Lung (tissue), 12 donors: ENCODE measurements around the gene FRYL. TPM values are rescaled to one million over a fixed set of nuclear protein-coding genes. Genes with fewer than 3 reads are reported as not detected.

Experiments used
- ATAC-seq: fragments of 200-7000 bp; cut with Tn5 transposase; one replicate; pipeline ENCODE4 v1.9.1; 2020; ENCODE audit warnings: moderate number of reproducible peaks; ENCODE audit not compliant: insufficient read depth, low FRiP score
- DNase-seq, 3 donors: peaks; one replicate each; pipeline ENCODE4 v3.0.0-alpha.2; 2013 to 2017
- H3K27ac ChIP-seq, 2 donors: one replicate each; pipeline ENCODE4 v1.5.1; 2013; ENCODE audit warnings: mild to moderate bottlenecking in 2 of 2, moderate library complexity in 2 of 2, control low read depth in 1 of 2, inconsistent platforms in 1 of 2, low read depth in 1 of 2, low read length in 1 of 2
- H3K27me3 ChIP-seq, 3 donors: one replicate each; pipeline ENCODE4 v1.5.1; 2013; ENCODE audit warnings: low read length in 2 of 3; ENCODE audit not compliant: control insufficient read depth in 3 of 3, insufficient read depth in 3 of 3
- H3K36me3 ChIP-seq, 4 donors: one replicate each; pipeline ENCODE4 v1.5.1; 2013; ENCODE audit warnings: low read length in 4 of 4, mild to moderate bottlenecking in 1 of 4, moderate library complexity in 1 of 4; ENCODE audit not compliant: control insufficient read depth in 4 of 4, insufficient read depth in 4 of 4
- H3K4me1 ChIP-seq, 5 donors: one replicate each; pipeline ENCODE4 v1.5.1; 2013; ENCODE audit warnings: low read length in 5 of 5, mild to moderate bottlenecking in 2 of 5, moderate library complexity in 1 of 5; ENCODE audit not compliant: control insufficient read depth in 5 of 5, insufficient read depth in 5 of 5
- H3K4me3 ChIP-seq: one replicate; pipeline ENCODE4 v1.5.1; 2013; ENCODE audit warnings: mild to moderate bottlenecking, control low read depth, moderate library complexity
- H3K9ac ChIP-seq, 2 donors: one replicate each; pipeline ENCODE4 v1.5.1; 2013; ENCODE audit warnings: low read length in 2 of 2, control low read depth in 1 of 2; ENCODE audit not compliant: insufficient read depth in 1 of 2
- H3K9me3 ChIP-seq, 4 donors: one replicate each; pipeline ENCODE4 v1.5.1; 2013; ENCODE audit warnings: low read length in 3 of 4, mild to moderate bottlenecking in 1 of 4, moderate library complexity in 1 of 4; ENCODE audit not compliant: control insufficient read depth in 4 of 4, insufficient read depth in 3 of 4
- CTCF ChIP-seq: IDR thresholded peaks from 2 replicates; pipeline ENCODE4 v1.5.1; 2012; ENCODE audit warnings: mild to moderate bottlenecking; ENCODE audit errors: control extremely low read depth, extremely low read depth
- WGBS, 2 donors: extraction: QIAGEN DNeasy Blood & Tissue Kit; methylation state at CpG; one replicate each; pipeline ENCODE4 v1.1.7; 2013; 5-methylcytosine and 5-hydroxymethylcytosine counted together
- polyA plus RNA-seq, 2 donors: library from polyadenylated mRNA; stranded (reverse); fragments of 200-250 nt; gene quantifications; one replicate each; pipeline ENCODE4 v1.2.1, GENCODE V29; 2013
- total RNA-seq, 2 donors: library from RNA; depleted of rRNA in 1 of 2; stranded (reverse); fragments of >200 nt in 1 of 2; gene quantifications; one replicate each; pipeline ENCODE4 v1.2.1, GENCODE V29; 2014 to 2021
- donor health status: control.
- donor health status: control.
- donor health status: Bipolar disorder and iron deficiency.
- donor health status: healthy.
- donor health status: DM: yes; HTN: yes; CAD: no.

Gene FRYL
- total and polyA plus RNA-seq, 4 donors, result 12.6 to 188 (median 31.7) TPM

- no peak overlapping the region for H3K4me3 ChIP-seq
- H3K4me1 ChIP-seq, result peaks cover 0 to 4% (median 3%) of the 10 kb centered on the region in 5 donors
- TF ChIP-seq CTCF, result no peak
- H3K36me3 ChIP-seq, result no peaks in the 10 kb centered on the region
- no peak overlapping the region for H3K9ac ChIP-seq
- ATAC-seq (no peak), DNase-seq (no peak)
- no peak overlapping the region for H3K27ac ChIP-seq
- H3K9me3 ChIP-seq, result no peaks in the 10 kb centered on the region
- H3K27me3 ChIP-seq, result no peaks in the 10 kb centered on the region
- 77 to 91% methylated on average over 1 of the region's 1 CpG for WGBS, 2 donors
Measured at GRCh38 chr4:48796927-48797679, 17.0 kb upstream of the FRYL start.

GRCh38 chr4:48796191-48796926, 16.3 kb upstream of the FRYL start:
- ATAC-seq, result no peak
- 93 to 94% methylated on average over 2 of the region's 2 CpGs for WGBS, 2 donors

GRCh38 chr4:48795108-48795507, 15.0 kb upstream of the FRYL start:
- no peak for TF ChIP-seq CTCF
- Histone ChIP-seq H3K9me3 (no peaks in the 10 kb centered on the region), H3K27ac (no peak overlapping the region), H3K4me3 (no peak overlapping the region), H3K36me3 (no peaks in the 10 kb centered on the region), H3K27me3 (no peaks in the 10 kb centered on the region), H3K4me1 (peaks cover 0 to 4% (median 2%) of the 10 kb centered on the region in 5 donors), H3K9ac (no peak overlapping the region)
- ATAC-seq (no peak), DNase-seq (no peak)
- 94 to 97% methylated on average over 3 of the region's 3 CpGs for WGBS, 2 donors

More at GRCh38 chr4:48796191-48796926, 16.3 kb upstream of the FRYL start:
- Histone ChIP-seq H3K27me3 (no peaks in the 10 kb centered on the region), H3K9me3 (no peaks in the 10 kb centered on the region), H3K27ac (no peak overlapping the region), H3K4me3 (no peak overlapping the region), H3K36me3 (no peaks in the 10 kb centered on the region), H3K4me1 (peaks cover 0 to 4% (median 3%) of the 10 kb centered on the region in 5 donors), H3K9ac (no peak overlapping the region)
- no peak for DNase-seq
- no peak for TF ChIP-seq CTCF
